Activated CD8-positive, alpha-beta memory T cell treated with anti-CD3 and anti-CD28 coated beads, Interleukin-2, amount 50 U/mL, for 1 hour (primary cell): ENCODE measurements around the gene SLC22A6.
"Not testable (repeated sequence)": the region's sequence is repeated elsewhere in the genome, so short reads cannot be mapped to it uniquely, and the experiment has no call there.

Experiments
- DNase-seq: peaks from one replicate; pipeline ENCODE4 v3.0.0-alpha.2; 2020; ENCODE audit errors: extremely low read depth

SLC22A6 gene

GRCh38 chr11:62985041-62985750 lies 429 bp upstream of the SLC22A6 start:
- DNase-seq: no peak

GRCh38 chr11:62983536-62984199 lies 1.1 kb downstream of the SLC22A6 start:
- no peak for DNase-seq

GRCh38 chr11:62981743-62982142 lies 3.0 kb downstream of the SLC22A6 start:
- DNase-seq: no peak

- DNase-seq: no peak
Measured at GRCh38 chr11:62980133-62980760, 4.5 kb downstream of the SLC22A6 start.

- no peak for DNase-seq
Measured at GRCh38 chr11:62976109-62976508, 8.7 kb downstream of the SLC22A6 start.

- DNase-seq: no peak
Measured at GRCh38 chr11:62974848-62975522, 9.8 kb downstream of the SLC22A6 start.

GRCh38 chr11:62965574-62965973 lies 19.2 kb downstream of the SLC22A6 start:
- DNase-seq: no peak

- no peak for DNase-seq
Measured at GRCh38 chr11:62962391-62962790, 22.4 kb downstream of the SLC22A6 start.

- DNase-seq: no peak
Measured at GRCh38 chr11:62961017-62961570, 23.7 kb downstream of the SLC22A6 start.

GRCh38 chr11:62959422-62959980 lies 25.3 kb downstream of the SLC22A6 start:
- DNase-seq: no peak

GRCh38 chr11:62958547-62959421 lies 26.0 kb downstream of the SLC22A6 start:
- DNase-seq: no peak

- DNase-seq: no peak
Measured at GRCh38 chr11:62957147-62957546, 27.6 kb downstream of the SLC22A6 start.

- DNase-seq: no peak
Measured at GRCh38 chr11:62954478-62954877, 30.3 kb downstream of the SLC22A6 start.

GRCh38 chr11:62953811-62954210 lies 31.0 kb downstream of the SLC22A6 start:
- DNase-seq: no peak

GRCh38 chr11:62948765-62949320 lies 35.9 kb downstream of the SLC22A6 start:
- no peak for DNase-seq

GRCh38 chr11:62945538-62945937 lies 39.2 kb downstream of the SLC22A6 start:
- not testable (repeated sequence) for DNase-seq

GRCh38 chr11:62937528-62937927 lies 47.2 kb downstream of the SLC22A6 start:
- DNase-seq: not testable (repeated sequence)

- DNase-seq: no peak
Measured at GRCh38 chr11:62934496-62934785, 50.3 kb downstream of the SLC22A6 start.

GRCh38 chr11:62933750-62934495 lies 50.8 kb downstream of the SLC22A6 start:
- no peak for DNase-seq

- DNase-seq: no peak
Measured at GRCh38 chr11:62933285-62933684, 51.5 kb downstream of the SLC22A6 start.
